ENCODE measurements around the gene TMC1. TPM values are rescaled to one million over a fixed set of nuclear protein-coding genes. Genes with fewer than 3 reads are reported as not detected.

The TMC1 gene
- total and polyA plus RNA-seq, 9 donors: 0.12 to 1.4 (median 0.48) TPM

DNA sequence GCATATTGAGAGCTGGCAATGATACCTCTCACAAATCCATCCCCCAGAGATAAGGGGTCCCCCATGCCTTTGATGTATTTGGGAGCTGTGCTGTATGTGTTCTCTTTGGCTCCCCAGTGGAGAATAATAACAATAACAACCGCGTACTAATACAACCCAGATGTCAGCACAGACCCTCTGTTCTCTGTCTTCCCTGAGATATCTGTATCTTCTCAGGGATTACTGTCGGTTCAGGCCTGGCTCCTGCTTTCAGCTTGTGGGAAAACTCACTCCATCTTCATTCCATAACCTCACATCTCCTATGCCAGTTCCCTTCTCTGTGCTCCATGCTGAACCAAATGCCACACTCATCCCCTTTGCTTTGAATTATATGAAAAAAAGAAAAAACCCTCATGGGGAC is 76.2 kb downstream of the TMC1 start:
- Histone ChIP-seq H3K9me3 (no peaks in the 10 kb centered on the region), H3K4me3 (no peak overlapping the region), H3K4me1 (ENCODE audit: insufficient read depth) (no peaks in the 10 kb centered on the region), H3K27ac (no peak overlapping the region), H3K36me3 (no peaks in the 10 kb centered on the region), H3K27me3 (no peaks in the 10 kb centered on the region)
- DNase-seq: no peak
- TF ChIP-seq, protein P1, sequence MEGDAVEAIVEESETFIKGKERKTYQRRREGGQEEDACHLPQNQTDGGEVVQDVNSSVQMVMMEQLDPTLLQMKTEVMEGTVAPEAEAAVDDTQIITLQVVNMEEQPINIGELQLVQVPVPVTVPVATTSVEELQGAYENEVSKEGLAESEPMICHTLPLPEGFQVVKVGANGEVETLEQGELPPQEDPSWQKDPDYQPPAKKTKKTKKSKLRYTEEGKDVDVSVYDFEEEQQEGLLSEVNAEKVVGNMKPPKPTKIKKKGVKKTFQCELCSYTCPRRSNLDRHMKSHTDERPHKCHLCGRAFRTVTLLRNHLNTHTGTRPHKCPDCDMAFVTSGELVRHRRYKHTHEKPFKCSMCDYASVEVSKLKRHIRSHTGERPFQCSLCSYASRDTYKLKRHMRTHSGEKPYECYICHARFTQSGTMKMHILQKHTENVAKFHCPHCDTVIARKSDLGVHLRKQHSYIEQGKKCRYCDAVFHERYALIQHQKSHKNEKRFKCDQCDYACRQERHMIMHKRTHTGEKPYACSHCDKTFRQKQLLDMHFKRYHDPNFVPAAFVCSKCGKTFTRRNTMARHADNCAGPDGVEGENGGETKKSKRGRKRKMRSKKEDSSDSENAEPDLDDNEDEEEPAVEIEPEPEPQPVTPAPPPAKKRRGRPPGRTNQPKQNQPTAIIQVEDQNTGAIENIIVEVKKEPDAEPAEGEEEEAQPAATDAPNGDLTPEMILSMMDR (IDR thresholded peaks at IDR 0.05): no peak
- TF ChIP-seq EP300 (IDR thresholded peaks at IDR 0.05) (no peak), POLR2A (IDR thresholded peaks at IDR 0.05) (no peak)
- 41 to 64% (median 48%) methylated on average over 3 of the region's 3 CpGs for WGBS, 3 donors
- intact Hi-C loops (cut with DNase I): no loop called here

DNA sequence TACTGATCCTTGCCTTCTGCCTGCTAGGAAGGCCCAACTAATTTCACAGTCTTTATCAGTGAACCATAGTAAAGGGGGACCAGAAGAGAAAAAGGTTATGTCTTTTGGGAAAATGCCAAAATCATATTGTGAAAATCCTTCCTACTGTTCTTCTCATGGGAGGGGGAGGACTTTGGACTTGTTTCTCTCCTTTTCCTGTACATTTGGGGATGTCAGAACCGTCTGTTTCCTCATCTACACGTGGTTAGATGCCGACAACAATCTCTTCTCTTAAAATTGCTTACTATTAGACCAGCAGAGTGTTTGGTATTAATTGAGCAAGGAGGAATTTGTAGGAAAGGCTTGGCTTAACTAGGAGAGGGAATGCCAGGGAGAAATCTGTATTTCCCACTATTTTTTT is 77.2 kb downstream of the TMC1 start:
- H3K27me3 ChIP-seq: no peaks in the 10 kb centered on the region
- TF ChIP-seq POLR2A (IDR thresholded peaks at IDR 0.05) (no peak), EP300 (IDR thresholded peaks at IDR 0.05) (no peak)
- TF ChIP-seq, protein P1 (IDR thresholded peaks at IDR 0.05): no peak
- DNase-seq: no peak
- H3K9me3 ChIP-seq: no peaks in the 10 kb centered on the region
- no peaks in the 10 kb centered on the region for H3K36me3 ChIP-seq
- WGBS, 3 donors: 70 to 81% (median 74%) methylated on average over 3 of the region's 3 CpGs
- H3K4me3 ChIP-seq: no peak overlapping the region
- no peak overlapping the region for H3K27ac ChIP-seq
- intact Hi-C loops (cut with DNase I): no loop called here
- peaks cover 2% of the 10 kb centered on the region for H3K4me1 ChIP-seq (ENCODE audit: insufficient read depth)

DNA sequence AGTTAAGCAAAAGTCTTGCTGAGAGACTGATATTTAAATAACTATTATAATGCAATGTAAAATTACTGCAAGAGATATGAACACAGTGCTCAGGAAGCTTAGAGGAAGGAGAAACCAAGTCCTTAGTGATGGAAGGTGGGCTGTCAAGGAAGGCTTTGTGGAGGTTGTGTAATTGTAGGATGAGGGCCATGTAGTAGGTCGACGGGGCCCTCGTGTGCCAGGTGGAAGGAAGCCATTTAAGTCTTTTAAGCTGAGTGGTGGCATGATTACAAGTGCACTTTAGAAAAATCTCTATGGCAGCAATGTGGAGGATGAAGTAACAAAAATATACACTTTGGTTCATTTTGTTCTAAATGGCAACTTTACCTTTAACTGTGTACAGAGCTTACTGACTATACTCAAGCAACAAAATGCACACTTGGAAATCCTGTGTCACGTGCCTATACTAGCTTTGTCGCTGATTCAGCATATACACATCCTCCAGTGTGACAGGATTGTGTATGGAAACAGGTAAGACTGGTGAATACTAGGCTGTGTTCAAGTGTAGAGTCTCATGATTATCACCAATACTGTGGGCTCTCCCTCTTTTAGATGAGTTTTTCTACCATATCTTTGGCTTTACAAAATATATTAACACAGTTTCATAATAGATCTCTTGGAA is 78.6 kb downstream of the TMC1 start:
- intact Hi-C loops (cut with DNase I): loop anchor here in 1 of 4 donors (5.0 kb wide), 1 partner anchor 1018 kb away; no protein-coding TSS in a partner anchor
- peaks cover 2% of the 10 kb centered on the region for H3K4me1 ChIP-seq (ENCODE audit: insufficient read depth)
- no peaks in the 10 kb centered on the region for H3K36me3 ChIP-seq
- no peak for TF ChIP-seq EP300 (IDR thresholded peaks at IDR 0.05)
- TF ChIP-seq, protein P1 (IDR thresholded peaks at IDR 0.05): no peak
- TF ChIP-seq POLR2A (IDR thresholded peaks at IDR 0.05): no peak
- DNase-seq: no peak
- no peak overlapping the region for H3K27ac ChIP-seq
- no peaks in the 10 kb centered on the region for H3K27me3 ChIP-seq
- H3K4me3 ChIP-seq: no peak overlapping the region
- WGBS, 3 donors: 87 to 91% (median 88%) methylated on average over 5 of the region's 5 CpGs
- H3K9me3 ChIP-seq: no peaks in the 10 kb centered on the region

DNA sequence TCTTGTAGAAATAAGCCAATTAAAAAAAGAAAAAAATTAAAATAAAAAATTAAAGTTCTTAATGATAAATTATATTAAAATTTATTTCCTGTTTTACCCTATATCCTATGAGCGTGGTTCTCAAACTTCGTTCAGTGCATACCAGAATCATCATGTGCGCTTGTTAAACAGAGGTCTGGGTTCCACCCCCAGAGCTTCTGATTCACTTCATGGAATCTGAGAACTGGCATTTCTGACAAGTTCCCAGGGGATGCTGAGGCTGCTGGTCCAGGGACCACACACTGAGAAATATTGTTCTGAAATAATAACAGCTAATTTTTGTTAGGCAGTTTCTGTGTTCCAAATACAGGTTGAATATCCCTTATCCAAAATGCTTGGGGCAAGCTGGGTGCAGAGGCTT is 79.3 kb downstream of the TMC1 start:
- Histone ChIP-seq H3K27ac (no peak overlapping the region), H3K4me3 (no peak overlapping the region), H3K9me3 (no peaks in the 10 kb centered on the region), H3K27me3 (no peaks in the 10 kb centered on the region), H3K4me1 (ENCODE audit: insufficient read depth) (peaks cover 2% of the 10 kb centered on the region), H3K36me3 (no peaks in the 10 kb centered on the region)
- TF ChIP-seq POLR2A (IDR thresholded peaks at IDR 0.05) (no peak), EP300 (IDR thresholded peaks at IDR 0.05) (no peak)
- TF ChIP-seq, protein P1 (IDR thresholded peaks at IDR 0.05): no peak
- intact Hi-C loops (cut with DNase I): loop anchor here in 1 of 4 donors (5.0 kb wide), 1 partner anchor 1018 kb away; no protein-coding TSS in a partner anchor
- no peak for DNase-seq
- whole genome bisulfite sequencing, 3 donors: 84 to 89% (median 86%) methylated on average over 3 of the region's 3 CpGs

Data from ovary (tissue), 9 donors.